SK-N-SH treated with all-trans-retinoic acid at 6 μM for 48 hours (cell line): ENCODE results near the gene GBE1.

Experiments used
- ATAC-seq: fragments of 200-7000 bp; cut with Tn5 transposase; 3 replicates; pipeline ENCODE4 v1.9.1; 2020; ENCODE audit warnings: mild to moderate bottlenecking, moderate library complexity
- ARNTL ChIP-seq: fragments of 450-650 bp; formaldehyde crosslinking; IDR thresholded peaks from 2 replicates; pipeline ENCODE4 v1.5.0; 2020; ENCODE audit warnings: low read depth, mild to moderate bottlenecking, moderate library complexity, borderline replicate concordance
- BACH2 ChIP-seq: fragments of 250-450 bp; sonication (Bioruptor Pico); IDR thresholded peaks from 2 replicates; pipeline ENCODE4 v1.9.0; 2021; ENCODE audit warnings: mild to moderate bottlenecking, borderline replicate concordance
- CSDC2 ChIP-seq: fragments of 250-450 bp; sonication (Bioruptor Pico); IDR thresholded peaks from 2 replicates; pipeline ENCODE4 v1.5.0; 2020; ENCODE audit warnings: mild to moderate bottlenecking, moderate library complexity
- ESRRG ChIP-seq: fragments of 250-450 bp; sonication (Bioruptor Pico); IDR thresholded peaks from 2 replicates; pipeline ENCODE4 v1.6.1; 2021; ENCODE audit warnings: mild to moderate bottlenecking
- GLIS3 ChIP-seq: fragments of 250-450 bp; sonication (Bioruptor Pico); IDR thresholded peaks from 2 replicates; pipeline ENCODE4 v1.5.0; 2020; ENCODE audit warnings: mild to moderate bottlenecking, moderate library complexity
- ISL1 ChIP-seq: fragments of 250-450 bp; sonication (Bioruptor Pico); IDR thresholded peaks from 2 replicates; pipeline ENCODE4 v2.1.2; 2022; ENCODE audit warnings: mild to moderate bottlenecking, moderate library complexity
- OSR1 ChIP-seq: fragments of 250-450 bp; sonication (Bioruptor Pico); IDR thresholded peaks from 2 replicates; pipeline ENCODE4 v1.8.0; 2022; ENCODE audit warnings: moderate library complexity, mild to moderate bottlenecking, inconsistent platforms
- PATZ1 ChIP-seq: fragments of 250-450 bp; sonication (Bioruptor Pico); IDR thresholded peaks from 2 replicates; pipeline ENCODE4 v1.8.0; 2020; ENCODE audit warnings: mild to moderate bottlenecking, moderate library complexity, borderline replicate concordance
- RARB ChIP-seq: fragments of 250-450 bp; sonication (Bioruptor Pico); IDR thresholded peaks from 2 replicates; pipeline ENCODE4 v1.8.0; 2021; ENCODE audit warnings: mild to moderate bottlenecking, moderate library complexity
- SNAI2 ChIP-seq: fragments of 250-450 bp; sonication (Bioruptor Pico); IDR thresholded peaks from 2 replicates; pipeline ENCODE4 v1.5.0; 2020; ENCODE audit warnings: mild to moderate bottlenecking, moderate library complexity
- TCF4 ChIP-seq: fragments of 250-450 bp; sonication (Bioruptor Pico); IDR thresholded peaks from 2 replicates; pipeline ENCODE4 v1.8.0; 2021; ENCODE audit warnings: mild to moderate bottlenecking, moderate library complexity, borderline replicate concordance
- TOX ChIP-seq: fragments of 250-450 bp; sonication (Bioruptor Pico); IDR thresholded peaks from 2 replicates; pipeline ENCODE4 v1.8.0; 2021; ENCODE audit warnings: mild to moderate bottlenecking, moderate library complexity, borderline replicate concordance
- TSHZ2 ChIP-seq: fragments of 250-450 bp; sonication (Bioruptor Pico); IDR thresholded peaks from 2 replicates; pipeline ENCODE4 v1.5.0; 2020; ENCODE audit warnings: mild to moderate bottlenecking, moderate library complexity
- ZC3H10 ChIP-seq: fragments of 250-450 bp; sonication (Bioruptor Pico); IDR thresholded peaks from 2 replicates; pipeline ENCODE4 v1.5.1; 2021; ENCODE audit warnings: mild to moderate bottlenecking, moderate library complexity
- ZFP3 ChIP-seq: fragments of 250-450 bp; sonication (Bioruptor Pico); IDR thresholded peaks from 2 replicates; pipeline ENCODE4 v1.5.0; 2020; ENCODE audit warnings: mild to moderate bottlenecking, moderate library complexity
- ZFP30 ChIP-seq: fragments of 450-650 bp; formaldehyde crosslinking; IDR thresholded peaks from 2 replicates; pipeline ENCODE4 v1.5.0; 2022; ENCODE audit warnings: mild to moderate bottlenecking, moderate library complexity
- ZNF565 ChIP-seq: fragments of 450-650 bp; formaldehyde crosslinking; conservative IDR thresholded peaks from 2 replicates; pipeline ENCODE4 v1.5.0; 2020; ENCODE audit warnings: low read depth, mild to moderate bottlenecking, moderate library complexity
- ZNF70 ChIP-seq: fragments of 450-650 bp; formaldehyde crosslinking; IDR thresholded peaks from 2 replicates; pipeline ENCODE4 v1.5.0; 2020; ENCODE audit warnings: mild to moderate bottlenecking, moderate library complexity
- ZNF8 ChIP-seq: fragments of 450-650 bp; formaldehyde crosslinking; IDR thresholded peaks from 2 replicates; pipeline ENCODE4 v1.5.0; 2020; ENCODE audit warnings: mild to moderate bottlenecking, moderate library complexity
- TF ChIP-seq, protein P1 (sequence below): fragments of 250-450 bp; sonication (Bioruptor Pico); IDR thresholded peaks from 2 replicates; pipeline ENCODE4 v1.5.1; 2021; ENCODE audit warnings: mild to moderate bottlenecking, moderate library complexity
- TF ChIP-seq, protein P2 (sequence below): fragments of 250-450 bp; sonication (Bioruptor Pico); IDR thresholded peaks from 2 replicates; pipeline ENCODE4 v1.8.0; 2021; ENCODE audit warnings: low read depth, mild to moderate bottlenecking, moderate library complexity, borderline replicate concordance

The GBE1 gene

DNA sequence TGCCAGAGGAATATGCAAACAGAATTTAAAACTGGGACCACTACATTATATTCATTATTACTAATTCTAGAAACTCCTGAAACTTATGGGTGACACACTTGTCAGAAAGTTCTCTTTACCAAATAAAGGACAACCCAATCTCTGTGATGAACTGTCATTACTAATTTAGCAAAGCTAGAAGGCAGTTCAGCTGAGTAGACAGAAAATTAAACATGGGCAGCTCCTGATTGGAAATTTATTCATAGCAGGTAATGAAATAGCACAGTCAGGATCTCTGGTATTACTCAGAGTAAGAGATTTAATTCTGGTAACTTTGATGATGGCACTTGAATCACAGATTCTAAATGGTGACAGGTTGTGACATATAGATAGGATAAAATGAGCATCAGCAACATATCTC, 123.0 kb downstream of the GBE1 start (continued):
- TF ChIP-seq PATZ1 (CRISPR knock-in tag) = no peak
- TF ChIP-seq RARB (CRISPR knock-in tag) = no peak
- no peak for TF ChIP-seq TCF4 (CRISPR knock-in tag)
- TF ChIP-seq, protein P1, sequence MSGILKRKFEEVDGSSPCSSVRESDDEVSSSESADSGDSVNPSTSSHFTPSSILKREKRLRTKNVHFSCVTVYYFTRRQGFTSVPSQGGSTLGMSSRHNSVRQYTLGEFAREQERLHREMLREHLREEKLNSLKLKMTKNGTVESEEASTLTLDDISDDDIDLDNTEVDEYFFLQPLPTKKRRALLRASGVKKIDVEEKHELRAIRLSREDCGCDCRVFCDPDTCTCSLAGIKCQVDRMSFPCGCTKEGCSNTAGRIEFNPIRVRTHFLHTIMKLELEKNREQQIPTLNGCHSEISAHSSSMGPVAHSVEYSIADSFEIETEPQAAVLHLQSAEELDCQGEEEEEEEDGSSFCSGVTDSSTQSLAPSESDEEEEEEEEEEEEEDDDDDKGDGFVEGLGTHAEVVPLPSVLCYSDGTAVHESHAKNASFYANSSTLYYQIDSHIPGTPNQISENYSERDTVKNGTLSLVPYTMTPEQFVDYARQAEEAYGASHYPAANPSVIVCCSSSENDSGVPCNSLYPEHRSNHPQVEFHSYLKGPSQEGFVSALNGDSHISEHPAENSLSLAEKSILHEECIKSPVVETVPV (CRISPR knock-in tag) = no peak
- no peak for TF ChIP-seq TOX (CRISPR knock-in tag)
- TF ChIP-seq OSR1 (CRISPR knock-in tag) = no peak
- TF ChIP-seq ZNF565 (CRISPR knock-in tag) = no peak
- TF ChIP-seq ZNF70 (CRISPR knock-in tag) = no peak
- no peak for TF ChIP-seq GLIS3
- no peak for TF ChIP-seq ARNTL (CRISPR knock-in tag)
- TF ChIP-seq ZFP30 (CRISPR knock-in tag) = no peak
- TF ChIP-seq, protein P2, sequence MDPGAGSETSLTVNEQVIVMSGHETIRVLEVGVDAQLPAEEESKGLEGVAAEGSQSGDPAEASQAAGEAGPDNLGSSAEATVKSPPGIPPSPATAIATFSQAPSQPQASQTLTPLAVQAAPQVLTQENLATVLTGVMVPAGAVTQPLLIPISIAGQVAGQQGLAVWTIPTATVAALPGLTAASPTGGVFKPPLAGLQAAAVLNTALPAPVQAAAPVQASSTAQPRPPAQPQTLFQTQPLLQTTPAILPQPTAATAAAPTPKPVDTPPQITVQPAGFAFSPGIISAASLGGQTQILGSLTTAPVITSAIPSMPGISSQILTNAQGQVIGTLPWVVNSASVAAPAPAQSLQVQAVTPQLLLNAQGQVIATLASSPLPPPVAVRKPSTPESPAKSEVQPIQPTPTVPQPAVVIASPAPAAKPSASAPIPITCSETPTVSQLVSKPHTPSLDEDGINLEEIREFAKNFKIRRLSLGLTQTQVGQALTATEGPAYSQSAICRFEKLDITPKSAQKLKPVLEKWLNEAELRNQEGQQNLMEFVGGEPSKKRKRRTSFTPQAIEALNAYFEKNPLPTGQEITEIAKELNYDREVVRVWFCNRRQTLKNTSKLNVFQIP (CRISPR knock-in tag) = no peak
- TF ChIP-seq, all 23 proteins: peak for 0

GRCh38 chr3:81632659-81633058, 128.8 kb downstream of the GBE1 start:
- ATAC-seq = no peak
- TF ChIP-seq RARB (CRISPR knock-in tag) (no peak), SNAI2 (no peak), TCF4 (CRISPR knock-in tag) (no peak), ZNF565 (CRISPR knock-in tag) (no peak), ARNTL (CRISPR knock-in tag) (no peak), TSHZ2 (no peak), ZNF8 (CRISPR knock-in tag) (no peak), CSDC2 (CRISPR knock-in tag) (no peak), ESRRG (CRISPR knock-in tag) (no peak), BACH2 (CRISPR knock-in tag) (no peak), OSR1 (CRISPR knock-in tag) (no peak), ZNF70 (CRISPR knock-in tag) (no peak), PATZ1 (CRISPR knock-in tag) (no peak), ZFP30 (CRISPR knock-in tag) (no peak), GLIS3 (no peak), ZFP3 (CRISPR knock-in tag) (no peak), ISL1 (CRISPR knock-in tag) (no peak), ZC3H10 (CRISPR knock-in tag) (no peak)
- TF ChIP-seq, protein P2 (CRISPR knock-in tag) = no peak
